ENCODE results near the gene KLHL41. TPM values are rescaled to one million over a fixed set of nuclear protein-coding genes. Genes with fewer than 3 reads are reported as not detected.

KLHL41 gene
- total and polyA plus RNA-seq, 10 of the 15 experiments (the other 5 are each of a cell fraction or from before 2014, with no cell fraction given) = 0.03 to 0.38 (median 0.10) TPM; not detected in 3

- TF ChIP-seq ZNF687 (IDR thresholded peaks at IDR 0.05) (no peak), CHD1 (IDR thresholded peaks at IDR 0.05; ENCODE audit: low read depth, low read length) (no peak), NFIC (IDR thresholded peaks at IDR 0.05; ENCODE audit: low read depth, low read length) (no peak), TARDBP (IDR thresholded peaks at IDR 0.05; ENCODE audit: borderline replicate concordance) (no peak), ZBTB4 (CRISPR knock-in tag; IDR thresholded peaks at IDR 0.05) (no peak)
Observed at GRCh38 chr2:169526451-169526850, 16.9 kb downstream of the KLHL41 start (continued).

Data from GM12878 (cell line).